GM19023 (cell line): Measurements from ENCODE around the gene AARS2.

ENCODE experiments used
- ATAC-seq: cut with Tn5 transposase; IDR thresholded peaks from one replicate; pipeline ENCODE4 v1.9.1; 2021; ENCODE audit warnings: mild to moderate bottlenecking, moderate library complexity; ENCODE audit not compliant: unreplicated experiment

The AARS2 gene

GRCh38 chr6:44251576-44252524 is 61.3 kb downstream of the AARS2 start:
- ATAC-seq, result no peak

GRCh38 chr6:44250718-44251123 is 62.4 kb downstream of the AARS2 start:
- no peak for ATAC-seq

DNA sequence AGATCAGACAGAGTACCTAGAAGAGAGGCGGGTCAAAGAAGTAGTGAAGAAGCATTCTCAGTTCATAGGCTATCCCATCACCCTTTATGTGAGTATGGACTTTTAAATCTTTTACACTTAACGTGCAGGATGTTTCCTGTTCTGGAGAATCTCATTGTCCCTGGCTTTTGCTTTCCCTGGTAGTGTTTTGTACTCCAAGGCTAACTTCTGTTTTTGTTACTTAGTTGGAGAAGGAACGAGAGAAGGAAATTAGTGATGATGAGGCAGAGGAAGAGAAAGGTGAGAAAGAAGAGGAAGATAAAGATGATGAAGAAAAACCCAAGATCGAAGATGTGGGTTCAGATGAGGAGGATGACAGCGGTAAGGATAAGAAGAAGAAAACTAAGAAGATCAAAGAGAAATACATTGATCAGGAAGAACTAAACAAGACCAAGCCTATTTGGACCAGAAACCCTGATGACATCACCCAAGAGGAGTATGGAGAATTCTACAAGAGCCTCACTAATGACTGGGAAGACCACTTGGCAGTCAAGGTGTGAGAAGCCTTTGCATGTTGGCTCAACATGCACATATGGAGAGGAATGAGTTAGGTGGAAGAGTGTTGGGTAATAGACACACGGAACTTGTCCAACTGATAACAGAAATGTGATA is 63.0 kb downstream of the AARS2 start:
- ATAC-seq, result no peak
